GM23248 (cell line): Measurements from ENCODE around the gene HOGA1. TPM values are rescaled to one million over a fixed set of nuclear protein-coding genes. Genes with fewer than 3 reads are reported as not detected.

Experiments
- DNase-seq: peaks from one replicate; pipeline ENCODE4 v3.0.0-alpha.2; 2015
- H2AFZ ChIP-seq: fragments of 200-600 bp; sonication (generic); 2 replicates; pipeline ENCODE4 v1.6.1; 2016; ENCODE audit warnings: antibody characterized with exemption
- H3F3A ChIP-seq: fragments of 200-600 bp; sonication (generic); 2 replicates; pipeline ENCODE4 v1.6.1; 2016; ENCODE audit warnings: mild to moderate bottlenecking, antibody characterized with exemption, mixed run types; ENCODE audit not compliant: insufficient read depth
- H3K27ac ChIP-seq: fragments of 200-600 bp; sonication (generic); 2 replicates; pipeline ENCODE4 v1.5.1; 2016; ENCODE audit warnings: mild to moderate bottlenecking
- H3K27me3 ChIP-seq: fragments of 200-600 bp; sonication (generic); replicated peaks from 2 replicates; pipeline ENCODE4 v1.6.1; 2016; ENCODE audit warnings: mild to moderate bottlenecking; ENCODE audit not compliant: insufficient read depth
- H3K36me3 ChIP-seq: fragments of 200-600 bp; sonication (generic); 2 replicates; pipeline ENCODE4 v1.6.1; 2016; ENCODE audit warnings: low read depth, mild to moderate bottlenecking
- H3K4me1 ChIP-seq: fragments of 200-600 bp; sonication (generic); 2 replicates; pipeline ENCODE4 v1.6.1; 2016; ENCODE audit warnings: mild to moderate bottlenecking; ENCODE audit not compliant: insufficient read depth
- H3K4me2 ChIP-seq: fragments of 200-600 bp; sonication (generic); one replicate; pipeline ENCODE4 v1.6.1; 2016; ENCODE audit warnings: mild to moderate bottlenecking; ENCODE audit not compliant: unreplicated experiment
- H3K4me3 ChIP-seq: fragments of 200-600 bp; sonication (generic); 2 replicates; pipeline ENCODE4 v1.5.1; 2016; ENCODE audit warnings: mild to moderate bottlenecking
- H3K79me2 ChIP-seq: fragments of 200-600 bp; sonication (generic); 2 replicates; pipeline ENCODE4 v1.6.1; 2016; ENCODE audit warnings: mild to moderate bottlenecking; ENCODE audit not compliant: insufficient read depth
- H3K9ac ChIP-seq: fragments of 200-600 bp; sonication (generic); 2 replicates; pipeline ENCODE4 v1.6.1; 2016; ENCODE audit warnings: mild to moderate bottlenecking
- H3K9me2 ChIP-seq: fragments of 200-600 bp; sonication (generic); 2 replicates; pipeline ENCODE4 v1.6.1; 2016; ENCODE audit warnings: mixed run types, mild to moderate bottlenecking, moderate library complexity; ENCODE audit not compliant: insufficient read depth
- H3K9me3 ChIP-seq: fragments of 200-600 bp; sonication (generic); one replicate; pipeline ENCODE4 v1.6.1; 2017; ENCODE audit warnings: low read depth
- H4K20me1 ChIP-seq: fragments of 200-600 bp; sonication (generic); 2 replicates; pipeline ENCODE4 v1.6.0; 2016; ENCODE audit not compliant: insufficient read depth
- EZH2 ChIP-seq: fragments of 200-600 bp; sonication (generic); IDR thresholded peaks from 2 replicates; pipeline ENCODE4 v1.6.1; 2018; ENCODE audit warnings: antibody characterized with exemption, mild to moderate bottlenecking; ENCODE audit not compliant: insufficient read depth, poor library complexity, severe bottlenecking
- EZH2phosphoT487 ChIP-seq: fragments of 200-600 bp; sonication (generic); IDR thresholded peaks from 2 replicates; pipeline ENCODE4 v1.6.1; 2018; ENCODE audit warnings: antibody characterized with exemption, moderate library complexity, mild to moderate bottlenecking, low read depth; ENCODE audit not compliant: insufficient read depth
- WGBS, 2 experiments: methylation state at CpG; one replicate each; pipeline ENCODE4 v1.1.6; 2015 to 2017; ENCODE audit warnings: low lambda C conversion rate in 2 of 2, low coverage in 1 of 2; ENCODE audit errors: missing lambda C conversion rate in 2 of 2; 5-methylcytosine and 5-hydroxymethylcytosine counted together
- in situ Hi-C: fragments of 300-500 bp; cut with MboI; formaldehyde crosslinking; loops from 2 replicates; pipeline ENCODE4 v1.15.0; 2020
- polyA plus RNA-seq: library from polyadenylated mRNA; unstranded; fragments of >200 nt; fragmentation: Nextera tagmentation; extraction: Ambion mirVana; gene quantifications from 2 replicates; pipeline ENCODE4 v1.2.1, GENCODE V29; 2016
- total RNA-seq: library from RNA; depleted of rRNA; stranded (reverse); fragments of >200 nt; shearing (Covaris generic); gene quantifications from 2 replicates; pipeline ENCODE4 v1.2.3, GENCODE V29; 2014; rRNA removed

HOGA1 gene
- total RNA-seq (0.22 TPM in 1 of 2 replicates, not detected in the other), polyA plus RNA-seq (0.13 and 0.28 TPM in 2 replicates)

DNA sequence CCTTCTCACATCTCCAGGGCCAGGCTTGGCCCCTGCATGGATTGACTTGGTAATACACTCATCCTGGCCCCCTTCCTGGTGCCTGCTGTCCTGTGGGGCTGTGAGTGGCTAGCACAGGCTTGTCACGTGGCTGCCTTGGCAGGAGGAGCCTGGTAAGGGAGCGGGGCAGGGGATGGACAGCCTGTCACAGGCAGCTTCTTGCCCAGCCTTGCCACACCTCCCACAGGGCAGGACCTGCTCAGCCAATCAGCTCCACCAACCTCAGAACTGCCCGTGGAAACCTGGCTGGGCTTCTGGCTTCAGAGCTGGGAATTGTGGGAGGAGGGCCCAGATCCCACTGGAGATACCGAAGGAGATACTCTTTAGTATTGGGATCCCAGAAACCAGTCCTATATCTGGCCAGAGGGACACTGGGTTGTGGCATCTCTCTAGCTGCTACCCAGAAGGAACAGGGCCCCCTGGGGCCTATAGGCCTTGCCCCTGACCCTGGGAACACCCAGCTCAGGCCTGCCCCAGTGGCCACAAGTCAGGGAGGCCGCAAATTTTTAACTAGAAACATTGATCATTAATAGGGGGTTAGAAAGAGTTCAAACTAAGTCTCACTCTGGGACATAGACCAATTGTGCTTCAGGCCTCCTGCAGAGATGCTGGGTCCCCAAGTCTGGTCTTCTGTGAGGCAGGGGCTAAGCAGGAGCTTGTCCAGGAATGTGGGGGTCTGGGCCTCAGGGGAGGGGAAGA is at the start of gene HOGA1:
Gene HOGA1, plus strand, starts transcription at position 330 of the 738 bp plus-strand sequence. Its CDS starts 315 bp downstream, at position 645.
- no peaks in the 10 kb centered on the region for H3K79me2 ChIP-seq
- peaks cover 4% of the 10 kb centered on the region; the same call in 1 of the 2 replicates for H3K4me1 ChIP-seq
- H3K9me2 ChIP-seq: no peaks in the 10 kb centered on the region
- TF ChIP-seq EZH2 (no peak), EZH2phosphoT487 (no peak)
- no peak within 1 kb of the TSS for H3K27ac ChIP-seq
- H3K4me3 ChIP-seq: no peak within 1 kb of the TSS
- H2AFZ ChIP-seq: peak within 1 kb of the TSS; percentile 69
- in situ Hi-C loops: no loop called here
- no peaks in the 10 kb centered on the region for H4K20me1 ChIP-seq
- H3K27me3 ChIP-seq: no peaks in the 10 kb centered on the region
- no peaks in the 10 kb centered on the region for H3F3A ChIP-seq
- WGBS, 2 experiments: 28 to 29% methylated on average over 5 of the region's 5 CpGs
- DNase-seq: peak; percentile 62
- H3K36me3 ChIP-seq: no peaks in the 10 kb centered on the region
- H3K9me3 ChIP-seq: no peaks in the 10 kb centered on the region
- no peak within 1 kb of the TSS for H3K9ac ChIP-seq
- no peak within 1 kb of the TSS for H3K4me2 ChIP-seq

DNA sequence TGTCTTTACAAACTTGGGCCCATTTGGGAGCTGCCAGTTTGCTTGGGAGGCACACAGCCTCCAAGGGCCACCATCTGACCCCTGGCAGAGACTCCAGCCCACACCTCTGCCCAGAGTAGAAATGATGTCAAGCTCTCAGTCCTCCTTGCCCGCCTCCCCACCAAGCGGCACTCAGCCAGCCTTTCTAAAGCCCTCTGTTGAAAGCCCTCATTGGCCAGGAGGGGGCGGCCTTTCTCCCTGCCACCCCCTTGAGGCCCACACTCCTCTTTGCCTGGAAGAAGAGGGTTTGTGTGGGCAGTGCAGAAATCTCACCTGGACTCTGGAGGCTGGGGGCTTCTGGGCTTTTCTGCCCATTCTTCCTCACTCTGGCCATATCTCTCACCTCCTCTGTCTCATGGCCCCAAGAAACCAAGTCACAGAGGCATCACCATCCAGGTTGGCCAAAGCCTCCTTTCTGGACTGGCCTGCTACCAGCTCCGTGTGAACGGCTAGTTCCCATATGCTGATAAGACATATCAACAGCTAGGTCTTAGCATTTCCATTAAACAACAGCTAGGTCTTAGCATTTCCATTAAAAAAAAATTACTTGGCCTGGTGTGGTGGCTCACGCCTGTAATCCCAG is 49.3 kb upstream of the HOGA1 start:
- H3K4me3 ChIP-seq: no peak overlapping the region
- no peak overlapping the region for H2AFZ ChIP-seq
- H3K9ac ChIP-seq: no peak overlapping the region
- no peak for TF ChIP-seq EZH2
- TF ChIP-seq EZH2phosphoT487: no peak
- no peaks in the 10 kb centered on the region for H3K9me3 ChIP-seq
- WGBS, 2 experiments: 74 to 77% methylated on average over 6 of the region's 6 CpGs
- peaks cover 31% of the 10 kb centered on the region for H3K4me1 ChIP-seq
- H3K27ac ChIP-seq: no peak overlapping the region
- DNase-seq: peak; percentile 61
- H3K4me2 ChIP-seq: no peak overlapping the region
- peaks cover 12% of the 10 kb centered on the region for H3F3A ChIP-seq
- H3K27me3 ChIP-seq: no peaks in the 10 kb centered on the region
- H3K9me2 ChIP-seq: no peaks in the 10 kb centered on the region
- no peaks in the 10 kb centered on the region for H3K36me3 ChIP-seq
- peaks cover 66% of the 10 kb centered on the region for H3K79me2 ChIP-seq
- in situ Hi-C loops: no loop called here
- no peaks in the 10 kb centered on the region for H4K20me1 ChIP-seq

DNA sequence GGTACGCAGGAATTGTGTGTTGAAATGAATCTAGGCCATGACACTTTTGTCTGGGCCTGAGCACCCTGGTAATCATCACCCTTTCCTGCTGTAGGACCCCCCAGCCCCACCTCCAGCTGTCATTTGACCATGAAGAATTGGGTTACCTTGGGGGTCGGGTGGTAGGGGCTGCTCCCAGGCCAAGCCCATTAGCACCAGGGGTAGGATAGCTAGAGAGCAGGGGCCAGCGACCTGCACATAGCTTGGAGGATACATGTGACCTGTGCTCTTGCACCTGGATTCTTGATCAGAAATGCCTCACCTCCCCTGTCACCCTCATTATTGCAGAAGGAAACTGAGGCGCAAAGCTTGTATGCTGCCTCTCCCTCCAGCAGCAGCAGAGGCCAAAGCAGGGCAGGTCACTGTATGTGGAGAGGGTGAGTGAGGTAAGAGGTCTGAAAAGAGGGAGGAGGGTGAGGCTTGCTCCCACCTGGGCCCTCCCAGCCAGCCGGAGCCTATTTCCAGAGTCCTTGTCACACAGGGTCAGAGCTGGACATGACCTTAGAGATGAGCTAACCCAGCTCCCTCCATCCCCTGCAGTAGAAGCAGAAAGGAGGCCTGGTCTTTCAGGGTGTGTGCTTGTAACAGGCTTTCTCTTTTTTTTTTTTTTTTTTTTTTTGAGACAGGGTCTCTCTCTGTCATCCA is 46.9 kb upstream of the HOGA1 start:
- no peaks in the 10 kb centered on the region for H3K9me2 ChIP-seq
- H3F3A ChIP-seq: peaks cover 37% of the 10 kb centered on the region
- no peaks in the 10 kb centered on the region for H3K27me3 ChIP-seq
- no peak overlapping the region for H2AFZ ChIP-seq
- H3K9me3 ChIP-seq: no peaks in the 10 kb centered on the region
- 90 to 96% methylated on average over 5 of the region's 5 CpGs for WGBS, 2 experiments
- no peak for DNase-seq
- H3K27ac ChIP-seq: no peak overlapping the region
- TF ChIP-seq EZH2 (no peak), EZH2phosphoT487 (no peak)
- peaks cover 51% of the 10 kb centered on the region for H3K4me1 ChIP-seq
- H3K9ac ChIP-seq: no peak overlapping the region
- H3K36me3 ChIP-seq: no peaks in the 10 kb centered on the region
- H4K20me1 ChIP-seq: no peaks in the 10 kb centered on the region
- no peak overlapping the region for H3K4me3 ChIP-seq
- H3K4me2 ChIP-seq: no peak overlapping the region
- in situ Hi-C loops: no loop called here
- peaks cover 54% of the 10 kb centered on the region for H3K79me2 ChIP-seq

DNA sequence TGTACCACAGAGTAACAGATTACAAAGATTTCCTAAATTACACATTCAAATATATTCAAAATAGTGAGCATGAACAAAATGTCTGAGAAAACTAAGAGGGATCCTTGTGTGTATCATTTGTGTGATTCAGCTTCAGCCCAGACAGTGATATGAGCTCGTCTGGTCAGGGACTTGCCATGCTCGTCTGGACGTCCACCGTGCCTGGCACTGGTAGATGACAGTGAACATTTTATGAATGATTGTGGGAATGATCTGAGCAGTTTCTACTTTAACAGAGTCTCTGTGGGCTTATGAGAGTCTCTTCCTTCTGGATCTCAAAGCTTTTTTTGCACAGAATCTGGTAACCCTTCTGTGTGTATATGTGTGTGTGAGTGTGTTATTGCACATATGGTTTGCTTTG is 45.8 kb upstream of the HOGA1 start:
- WGBS, 2 experiments: 7 to 11% methylated on average over 4 of the region's 4 CpGs
- Histone ChIP-seq H3K4me2 (peak overlapping the region; percentile 22), H3K9me3 (no peaks in the 10 kb centered on the region), H3K27me3 (no peaks in the 10 kb centered on the region), H3K9ac (peak overlapping the region; percentile 36; the same call in 1 of the 2 replicates), H3K9me2 (no peaks in the 10 kb centered on the region), H3K4me3 (no peak overlapping the region), H3K79me2 (peaks cover 52% of the 10 kb centered on the region), H3K27ac (peak overlapping the region; percentile 98), H3K36me3 (no peaks in the 10 kb centered on the region), H3F3A (peaks cover 47% of the 10 kb centered on the region), H3K4me1 (peaks cover 59% of the 10 kb centered on the region), H4K20me1 (no peaks in the 10 kb centered on the region), H2AFZ (peak overlapping the region; percentile 33)
- no peak for TF ChIP-seq EZH2phosphoT487
- TF ChIP-seq EZH2: no peak
- peak; percentile 80 for DNase-seq
- in situ Hi-C loops: no loop called here
